MM.1S (cell line): ENCODE results near the gene ATP13A5.

Experiments used
- DNase-seq: peaks from one replicate; pipeline ENCODE4 v3.0.0-alpha.2; 2015
- H2AFZ ChIP-seq: fragments of 300-600 bp; sonication (generic); 2 replicates; pipeline ENCODE4 v1.6.0; 2016; ENCODE audit warnings: antibody characterized with exemption, low read length
- H3F3A ChIP-seq: fragments of 300-600 bp; sonication (generic); 2 replicates; pipeline ENCODE4 v1.6.1; 2016; ENCODE audit warnings: mild to moderate bottlenecking, antibody characterized with exemption, low read length, moderate library complexity, mixed read lengths; ENCODE audit not compliant: insufficient read depth
- H3K27ac ChIP-seq: fragments of 300-600 bp; sonication (generic); 2 replicates; pipeline ENCODE4 v1.5.1; 2016; ENCODE audit warnings: mild to moderate bottlenecking, low read length
- H3K27me3 ChIP-seq: fragments of 300-600 bp; sonication (generic); replicated peaks from 2 replicates; pipeline ENCODE4 v1.6.0; 2016; ENCODE audit warnings: low read length; ENCODE audit not compliant: insufficient read depth
- H3K36me3 ChIP-seq: fragments of 300-600 bp; sonication (generic); replicated peaks from 2 replicates; pipeline ENCODE4 v1.6.1; 2016; ENCODE audit warnings: mild to moderate bottlenecking, low read length, mixed read lengths; ENCODE audit not compliant: insufficient read depth
- H3K4me1 ChIP-seq: fragments of 300-600 bp; sonication (generic); 2 replicates; pipeline ENCODE4 v1.6.1; 2016; ENCODE audit warnings: low read length, mixed read lengths
- H3K4me2 ChIP-seq: fragments of 300-600 bp; sonication (generic); 2 replicates; pipeline ENCODE4 v1.6.0; 2016; ENCODE audit warnings: low read depth, low read length
- H3K4me3 ChIP-seq: fragments of 300-600 bp; sonication (generic); 2 replicates; pipeline ENCODE4 v1.5.1; 2016; ENCODE audit warnings: low read length, mixed read lengths
- H3K79me2 ChIP-seq: fragments of 300-600 bp; sonication (generic); 2 replicates; pipeline ENCODE4 v1.6.1; 2016; ENCODE audit warnings: mixed run types, low read length, mixed read lengths
- H3K9ac ChIP-seq: fragments of 300-600 bp; sonication (generic); 2 replicates; pipeline ENCODE4 v1.6.1; 2016; ENCODE audit warnings: low read length, mixed read lengths
- H3K9me2 ChIP-seq: fragments of 300-600 bp; sonication (generic); replicated peaks from 2 replicates; pipeline ENCODE4 v1.6.1; 2016; ENCODE audit warnings: mild to moderate bottlenecking, low read length, mixed read lengths; ENCODE audit not compliant: insufficient read depth
- H3K9me3 ChIP-seq: fragments of 300-600 bp; sonication (generic); replicated peaks from 2 replicates; pipeline ENCODE4 v1.6.1; 2016; ENCODE audit warnings: mild to moderate bottlenecking, low read length, mixed read lengths; ENCODE audit not compliant: insufficient read depth
- H4K20me1 ChIP-seq: fragments of 300-600 bp; sonication (generic); 2 replicates; pipeline ENCODE4 v1.6.1; 2016; ENCODE audit warnings: mild to moderate bottlenecking, low read length, moderate library complexity, mixed read lengths; ENCODE audit not compliant: insufficient read depth
- EZH2 ChIP-seq: fragments of 300-600 bp; sonication (generic); optimal IDR thresholded peaks from 2 replicates; pipeline ENCODE3; 2017; ENCODE audit warnings: low read depth, mild to moderate bottlenecking, antibody characterized with exemption, low read length, mixed read lengths
- EZH2phosphoT487 ChIP-seq: fragments of 300-600 bp; sonication (generic); IDR thresholded peaks from 2 replicates; pipeline ENCODE4 v1.6.1; 2018; ENCODE audit warnings: antibody characterized with exemption, low read length
- TF ChIP-seq, protein P1 (sequence below): fragments of 300-600 bp; sonication (generic); IDR thresholded peaks from 2 replicates; pipeline ENCODE4 v1.5.1; 2016; ENCODE audit warnings: antibody characterized with exemption, low read length, mixed read lengths

Gene ATP13A5

DNA sequence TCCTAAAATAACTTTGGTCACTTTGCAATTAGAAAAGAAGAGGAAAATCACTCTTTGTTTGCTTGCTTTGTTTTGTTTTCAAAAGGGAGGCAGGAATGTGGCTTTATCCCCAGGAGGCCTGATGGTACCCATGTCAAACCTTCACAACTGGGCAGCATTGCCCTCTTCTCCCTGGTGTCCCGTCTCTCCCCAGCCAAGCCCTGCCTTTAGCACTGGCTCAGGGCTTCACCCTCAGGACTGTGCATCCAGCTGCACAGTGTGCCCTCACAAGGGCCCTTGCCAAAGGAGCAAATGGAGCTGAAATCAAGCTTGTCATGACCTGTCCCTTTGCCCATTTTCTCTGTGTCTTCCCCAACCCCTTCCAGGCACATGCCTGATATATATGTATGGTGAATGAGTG is 29.1 kb upstream of the ATP13A5 start:
- DNase-seq = no peak
- TF ChIP-seq EZH2phosphoT487 = no peak
- TF ChIP-seq, protein P1, sequence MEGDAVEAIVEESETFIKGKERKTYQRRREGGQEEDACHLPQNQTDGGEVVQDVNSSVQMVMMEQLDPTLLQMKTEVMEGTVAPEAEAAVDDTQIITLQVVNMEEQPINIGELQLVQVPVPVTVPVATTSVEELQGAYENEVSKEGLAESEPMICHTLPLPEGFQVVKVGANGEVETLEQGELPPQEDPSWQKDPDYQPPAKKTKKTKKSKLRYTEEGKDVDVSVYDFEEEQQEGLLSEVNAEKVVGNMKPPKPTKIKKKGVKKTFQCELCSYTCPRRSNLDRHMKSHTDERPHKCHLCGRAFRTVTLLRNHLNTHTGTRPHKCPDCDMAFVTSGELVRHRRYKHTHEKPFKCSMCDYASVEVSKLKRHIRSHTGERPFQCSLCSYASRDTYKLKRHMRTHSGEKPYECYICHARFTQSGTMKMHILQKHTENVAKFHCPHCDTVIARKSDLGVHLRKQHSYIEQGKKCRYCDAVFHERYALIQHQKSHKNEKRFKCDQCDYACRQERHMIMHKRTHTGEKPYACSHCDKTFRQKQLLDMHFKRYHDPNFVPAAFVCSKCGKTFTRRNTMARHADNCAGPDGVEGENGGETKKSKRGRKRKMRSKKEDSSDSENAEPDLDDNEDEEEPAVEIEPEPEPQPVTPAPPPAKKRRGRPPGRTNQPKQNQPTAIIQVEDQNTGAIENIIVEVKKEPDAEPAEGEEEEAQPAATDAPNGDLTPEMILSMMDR = no peak
- Histone ChIP-seq H2AFZ (no peak overlapping the region), H3K4me1 (no peaks in the 10 kb centered on the region), H3K27me3 (no peaks in the 10 kb centered on the region), H3K27ac (no peak overlapping the region), H3F3A (no peaks in the 10 kb centered on the region), H3K4me2 (no peak overlapping the region), H3K9me2 (no peaks in the 10 kb centered on the region), H4K20me1 (no peaks in the 10 kb centered on the region), H3K9me3 (no peaks in the 10 kb centered on the region), H3K79me2 (no peaks in the 10 kb centered on the region), H3K4me3 (no peak overlapping the region), H3K36me3 (no peaks in the 10 kb centered on the region), H3K9ac (no peak overlapping the region)

DNA sequence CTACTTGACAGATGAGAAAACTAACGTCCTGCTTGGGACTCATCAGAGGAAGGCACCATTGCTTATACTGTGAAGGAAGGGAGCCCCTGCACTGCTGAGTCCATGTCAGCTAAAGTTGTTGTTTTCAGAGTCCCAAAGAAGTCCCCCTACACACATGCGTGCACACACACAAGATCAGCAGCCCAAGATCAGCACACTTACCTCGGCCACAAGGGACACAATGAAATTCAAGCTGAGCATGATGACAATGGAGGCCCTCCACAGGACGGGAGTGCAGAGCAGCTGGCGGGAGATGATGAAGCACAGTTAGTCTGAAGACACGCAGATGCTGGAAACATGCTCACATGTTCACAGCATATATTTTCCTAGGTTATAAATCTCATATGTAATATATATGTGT is 28.6 kb upstream of the ATP13A5 start:
- Histone ChIP-seq H3K9me3 (no peaks in the 10 kb centered on the region), H4K20me1 (no peaks in the 10 kb centered on the region), H2AFZ (no peak overlapping the region), H3F3A (no peaks in the 10 kb centered on the region), H3K36me3 (no peaks in the 10 kb centered on the region), H3K27me3 (no peaks in the 10 kb centered on the region), H3K79me2 (no peaks in the 10 kb centered on the region), H3K4me2 (no peak overlapping the region), H3K9me2 (no peaks in the 10 kb centered on the region), H3K9ac (no peak overlapping the region), H3K4me3 (no peak overlapping the region), H3K4me1 (no peaks in the 10 kb centered on the region), H3K27ac (no peak overlapping the region)
- DNase-seq = no peak
- TF ChIP-seq EZH2 = no peak
- TF ChIP-seq, protein P1 = no peak
- no peak for TF ChIP-seq EZH2phosphoT487

DNA sequence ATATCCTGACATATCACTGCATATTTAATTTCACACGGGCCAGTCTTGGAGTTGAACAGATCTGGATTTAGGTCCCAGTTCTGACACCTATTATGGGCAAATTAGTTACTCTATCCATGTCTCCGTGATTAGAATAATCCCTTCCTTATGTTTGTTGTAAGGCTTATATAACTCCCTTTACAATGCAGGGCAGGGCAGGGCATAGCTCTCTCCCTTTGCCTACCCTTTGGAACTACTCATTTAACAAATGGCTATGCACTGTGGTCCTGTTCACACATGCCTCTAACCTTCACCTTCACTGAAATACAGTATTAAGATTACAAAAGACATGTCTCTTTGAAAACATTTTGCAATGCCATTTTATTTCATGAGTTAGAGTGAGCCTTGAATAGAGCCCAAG is 24.8 kb upstream of the ATP13A5 start:
- Histone ChIP-seq H3K9ac (no peak overlapping the region), H3K4me2 (no peak overlapping the region), H3K36me3 (no peaks in the 10 kb centered on the region), H3K9me2 (no peaks in the 10 kb centered on the region), H4K20me1 (no peaks in the 10 kb centered on the region), H3K4me1 (no peaks in the 10 kb centered on the region), H3K27ac (no peak overlapping the region), H2AFZ (no peak overlapping the region), H3K27me3 (no peaks in the 10 kb centered on the region), H3K79me2 (no peaks in the 10 kb centered on the region), H3K4me3 (no peak overlapping the region), H3F3A (no peaks in the 10 kb centered on the region), H3K9me3 (no peaks in the 10 kb centered on the region)
- TF ChIP-seq, protein P1 = no peak
- TF ChIP-seq EZH2phosphoT487 = no peak
- no peak for TF ChIP-seq EZH2
- no peak for DNase-seq

GRCh38 chr3:193400304-193400703 is 21.8 kb upstream of the ATP13A5 start:
- no peaks in the 10 kb centered on the region for H3K36me3 ChIP-seq
- no peaks in the 10 kb centered on the region for H3K27me3 ChIP-seq
- no peak overlapping the region for H3K9ac ChIP-seq
- H3F3A ChIP-seq = no peaks in the 10 kb centered on the region
- no peak overlapping the region for H3K4me2 ChIP-seq
- no peaks in the 10 kb centered on the region for H3K4me1 ChIP-seq
- H3K27ac ChIP-seq = no peak overlapping the region
- TF ChIP-seq, protein P1 = no peak
- no peak for TF ChIP-seq EZH2
- TF ChIP-seq EZH2phosphoT487 = no peak
- no peaks in the 10 kb centered on the region for H4K20me1 ChIP-seq
- no peak overlapping the region for H2AFZ ChIP-seq
- H3K4me3 ChIP-seq = no peak overlapping the region
- H3K9me2 ChIP-seq = no peaks in the 10 kb centered on the region
- no peaks in the 10 kb centered on the region for H3K9me3 ChIP-seq
- no peak for DNase-seq
- no peaks in the 10 kb centered on the region for H3K79me2 ChIP-seq
